SU-DHL-6 (cell line): ENCODE data around the gene DNAJA4.

Experiments used
- CTCF ChIP-seq: fragments of 200-600 bp; sonication (generic); IDR thresholded peaks from one replicate; pipeline ENCODE4 v1.5.1; 2017; ENCODE audit warnings: antibody characterized with exemption, mild to moderate bottlenecking, low read length, moderate library complexity; ENCODE audit not compliant: insufficient read depth, poor library complexity, severe bottlenecking
- EZH2phosphoT487 ChIP-seq: fragments of 200-600 bp; sonication (generic), shearing (Covaris generic); conservative IDR thresholded peaks from 2 replicates; pipeline ENCODE4 v1.6.1; 2018; ENCODE audit warnings: mild to moderate bottlenecking, antibody characterized with exemption, low read length, moderate library complexity, mixed read lengths

- TF ChIP-seq CTCF (no peak), EZH2phosphoT487 (no peak)
Observed at GRCh38 chr15:78261062-78261461, 3.3 kb upstream of the DNAJA4 start.
